NCI-H2029 (cell line): ENCODE measurements around the gene APBA2.
"Not testable (repeated sequence)": the region's sequence is repeated elsewhere in the genome, so short reads cannot be mapped to it uniquely, and the experiment has no call there.

Source experiments
- DNase-seq: peaks from one replicate; lab custom pipeline; 2025; lab: John Stamatoyannopoulos, UW

The APBA2 gene

DNA sequence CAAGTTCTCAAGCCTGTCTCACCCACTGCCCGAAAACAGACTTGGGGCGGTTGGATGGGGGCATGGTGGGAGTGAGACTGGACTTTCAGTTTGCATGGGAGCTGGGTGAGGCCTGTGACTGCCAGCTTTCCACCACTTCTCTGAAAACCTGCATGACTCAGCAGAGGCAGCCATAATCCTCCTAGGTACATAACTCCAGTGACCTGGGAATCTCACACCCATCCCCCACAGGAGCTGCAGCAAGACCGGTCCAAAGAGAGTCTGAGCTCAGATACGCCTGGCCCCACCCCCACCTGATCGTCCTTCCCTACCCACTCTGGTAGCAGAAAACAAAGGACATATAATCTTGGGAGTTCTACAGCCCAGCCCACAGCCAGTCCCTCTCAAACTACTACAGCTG lies 276.6 kb downstream of the APBA2 start:
- no peak for DNase-seq

GRCh38 chr15:29167122-29167521 lies 281.3 kb downstream of the APBA2 start:
- DNase-seq, result not testable (repeated sequence)
